Endothelial cell (in vitro differentiated cells): ENCODE results near the gene KLHL42. TPM values are rescaled to one million over a fixed set of nuclear protein-coding genes. Genes with fewer than 3 reads are reported as not detected.

Experiments
- DNase-seq: peaks from one replicate; pipeline ENCODE4 v3.0.0; 2021; ENCODE audit warnings: low spot score
- H3K27ac Mint-ChIP-seq: one replicate; pipeline ENCODE4 v1.8.0; 2021; ENCODE audit warnings: mixed read lengths, inconsistent platforms; ENCODE audit not compliant: unreplicated experiment
- H3K27me3 Mint-ChIP-seq: one replicate; pipeline ENCODE4 v1.8.0; 2021; ENCODE audit warnings: mild to moderate bottlenecking, moderate library complexity, mixed read lengths, inconsistent platforms; ENCODE audit not compliant: unreplicated experiment
- H3K36me3 Mint-ChIP-seq: one replicate; pipeline ENCODE4 v1.8.0; 2021; ENCODE audit warnings: mild to moderate bottlenecking, low read depth, mixed read lengths, inconsistent platforms; ENCODE audit not compliant: unreplicated experiment
- H3K4me1 Mint-ChIP-seq: one replicate; pipeline ENCODE4 v1.8.0; 2021; ENCODE audit warnings: mild to moderate bottlenecking, mixed read lengths, inconsistent platforms; ENCODE audit not compliant: unreplicated experiment
- H3K4me3 Mint-ChIP-seq: one replicate; pipeline ENCODE4 v1.8.0; 2021; ENCODE audit warnings: mild to moderate bottlenecking, mixed read lengths, inconsistent platforms; ENCODE audit not compliant: unreplicated experiment
- H3K9me3 Mint-ChIP-seq: one replicate; pipeline ENCODE4 v1.8.0; 2021; ENCODE audit warnings: mixed read lengths, inconsistent platforms; ENCODE audit not compliant: unreplicated experiment
- CTCF ChIP-seq: fragments of 200-600 bp; sonication (generic); IDR thresholded peaks from one replicate; pipeline ENCODE4 v1.5.0; 2021; ENCODE audit warnings: antibody characterized with exemption; ENCODE audit not compliant: unreplicated experiment
- total RNA-seq: library from RNA; stranded (reverse); fragmentation: NEBNext Ultra II Directional; extraction: Animal tissue kit (Norgen Biotek cat#: 25700); gene quantifications from one replicate; pipeline ENCODE4 v1.2.1, GENCODE V29; 2021; ENCODE audit not compliant: unreplicated experiment

KLHL42 gene
- total RNA-seq, 1 donor from 2014 or later, result 27.3 TPM

DNA sequence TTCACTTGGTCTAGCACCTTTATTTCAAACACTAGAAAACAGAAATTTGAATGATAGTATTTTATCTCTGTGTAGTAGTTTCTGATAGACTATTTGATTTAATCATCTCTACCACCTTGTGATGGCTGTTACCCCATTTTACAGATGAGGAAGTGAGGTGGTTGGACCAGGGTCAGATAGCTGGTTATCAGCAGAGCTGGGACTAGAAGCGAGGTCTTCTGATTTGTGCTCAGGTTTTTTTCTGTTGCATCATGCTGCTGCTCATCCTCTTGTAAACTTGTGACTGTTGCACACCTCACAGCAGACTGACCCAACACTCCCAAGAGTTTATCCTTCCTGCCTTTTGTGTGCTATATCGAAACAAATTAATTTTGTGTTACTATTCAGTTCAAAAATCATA, 10.1 kb downstream of the KLHL42 start:
- peaks cover 10% of the 10 kb centered on the region for H3K36me3 Mint-ChIP-seq
- H3K4me3 Mint-ChIP-seq, result no peak overlapping the region
- TF ChIP-seq CTCF, result no peak
- no peak overlapping the region for H3K27ac Mint-ChIP-seq
- H3K9me3 Mint-ChIP-seq, result no peaks in the 10 kb centered on the region
- peaks cover 6% of the 10 kb centered on the region for H3K4me1 Mint-ChIP-seq
- H3K27me3 Mint-ChIP-seq, result no peaks in the 10 kb centered on the region
- DNase-seq, result no peak

DNA sequence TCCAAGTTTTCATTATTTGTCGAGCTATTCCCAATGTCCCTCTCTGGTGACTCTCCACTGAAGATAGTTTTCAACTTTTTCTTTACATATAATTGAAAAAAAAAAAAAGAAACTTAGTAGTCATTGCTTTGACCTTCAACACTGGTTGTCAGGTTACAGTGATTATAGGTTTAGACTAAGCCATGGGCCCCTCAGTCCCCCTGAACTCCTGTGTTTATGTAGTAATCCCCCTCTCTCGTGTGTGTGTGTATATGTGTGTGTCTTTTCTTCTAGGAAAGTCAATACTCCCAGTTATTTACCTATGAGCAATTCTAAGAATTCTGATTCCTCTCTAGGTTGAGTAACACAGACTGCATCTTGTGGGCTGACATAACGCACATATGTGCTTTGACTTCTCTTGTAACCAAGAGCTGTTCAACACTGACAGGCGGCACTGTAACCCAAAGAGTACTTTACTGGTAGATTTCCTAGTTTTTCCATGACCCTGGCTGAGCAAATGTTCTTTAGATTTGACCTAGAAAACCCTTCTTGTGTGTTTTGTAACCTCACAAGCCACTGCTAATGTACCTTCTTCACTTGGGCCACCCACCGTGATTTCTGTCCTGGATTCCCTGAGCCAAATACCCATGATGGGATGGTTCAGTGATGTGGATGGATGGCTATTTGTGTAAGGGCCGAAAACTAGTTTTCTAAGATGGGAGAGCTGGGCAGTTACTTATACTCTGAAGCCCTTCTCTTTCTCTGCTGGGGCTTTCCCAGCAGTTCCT, 15.0 kb downstream of the KLHL42 start:
- H3K27me3 Mint-ChIP-seq, result no peaks in the 10 kb centered on the region
- no peaks in the 10 kb centered on the region for H3K4me1 Mint-ChIP-seq
- H3K4me3 Mint-ChIP-seq, result no peak overlapping the region
- H3K27ac Mint-ChIP-seq, result no peak overlapping the region
- peaks cover 24% of the 10 kb centered on the region for H3K36me3 Mint-ChIP-seq
- H3K9me3 Mint-ChIP-seq, result no peaks in the 10 kb centered on the region
- no peak for DNase-seq
- no peak for TF ChIP-seq CTCF

GRCh38 chr12:27796128-27796527, 16.1 kb downstream of the KLHL42 start:
- Mint-ChIP-seq H3K36me3 (peaks cover 22% of the 10 kb centered on the region), H3K4me1 (peaks cover 10% of the 10 kb centered on the region), H3K27ac (no peak overlapping the region), H3K4me3 (no peak overlapping the region), H3K9me3 (no peaks in the 10 kb centered on the region), H3K27me3 (no peaks in the 10 kb centered on the region)
- DNase-seq, result no peak
- TF ChIP-seq CTCF, result no peak

- no peak for DNase-seq
- no peak overlapping the region for H3K4me3 Mint-ChIP-seq
- H3K4me1 Mint-ChIP-seq, result peaks cover 10% of the 10 kb centered on the region
- no peak for TF ChIP-seq CTCF
- no peaks in the 10 kb centered on the region for H3K9me3 Mint-ChIP-seq
- no peaks in the 10 kb centered on the region for H3K27me3 Mint-ChIP-seq
- no peak overlapping the region for H3K27ac Mint-ChIP-seq
- peaks cover 14% of the 10 kb centered on the region for H3K36me3 Mint-ChIP-seq
Observed at GRCh38 chr12:27797301-27798025, 17.4 kb downstream of the KLHL42 start.

DNA sequence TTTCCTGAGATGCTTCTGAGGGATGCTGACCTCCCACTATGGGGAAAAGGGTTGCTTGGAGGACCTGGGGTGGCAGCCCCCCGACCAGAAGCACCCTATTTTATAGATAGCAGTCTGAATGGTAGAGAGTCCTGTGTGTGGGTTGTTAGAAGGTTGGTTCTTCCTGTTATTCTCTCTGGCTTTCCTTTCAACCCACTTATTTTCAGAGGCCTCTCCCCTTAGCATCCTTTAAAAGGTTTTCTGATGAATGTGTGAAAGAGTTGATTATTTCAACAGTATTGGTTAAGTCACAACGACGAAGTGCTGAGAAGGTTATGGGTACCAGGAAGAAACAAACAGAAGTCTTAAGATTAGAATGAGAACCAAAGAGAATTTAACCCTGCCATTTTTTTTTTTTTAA, 20.8 kb downstream of the KLHL42 start:
- H3K36me3 Mint-ChIP-seq, result peaks cover 14% of the 10 kb centered on the region
- no peaks in the 10 kb centered on the region for H3K9me3 Mint-ChIP-seq
- no peak overlapping the region for H3K4me3 Mint-ChIP-seq
- H3K27me3 Mint-ChIP-seq, result peaks cover 1% of the 10 kb centered on the region
- no peak overlapping the region for H3K27ac Mint-ChIP-seq
- peaks cover 11% of the 10 kb centered on the region for H3K4me1 Mint-ChIP-seq
- TF ChIP-seq CTCF, result no peak
- no peak for DNase-seq
